Peyer's patch (tissue), 4 donors: ENCODE results near the gene CLNK.

Source experiments
- POLR2A ChIP-seq, 2 donors: fragments of 450-650 bp; IDR thresholded peaks; one replicate each; pipeline ENCODE4 v1.5.1; 2017; ENCODE audit warnings: antibody characterized with exemption in 2 of 2, mild to moderate bottlenecking in 2 of 2, moderate library complexity in 2 of 2
- TF ChIP-seq, protein P1 (sequence below), 6 experiments: fragments of 450-650 bp in 4 of 6; fragments of 200-600 bp in 2 of 6; sonication (generic) in 1 of 6; IDR thresholded peaks; one replicate each; pipeline ENCODE4 v1.5.1; 2017 to 2019; ENCODE audit warnings: antibody characterized with exemption in 6 of 6, mild to moderate bottlenecking in 3 of 6, moderate library complexity in 1 of 6

DNA sequence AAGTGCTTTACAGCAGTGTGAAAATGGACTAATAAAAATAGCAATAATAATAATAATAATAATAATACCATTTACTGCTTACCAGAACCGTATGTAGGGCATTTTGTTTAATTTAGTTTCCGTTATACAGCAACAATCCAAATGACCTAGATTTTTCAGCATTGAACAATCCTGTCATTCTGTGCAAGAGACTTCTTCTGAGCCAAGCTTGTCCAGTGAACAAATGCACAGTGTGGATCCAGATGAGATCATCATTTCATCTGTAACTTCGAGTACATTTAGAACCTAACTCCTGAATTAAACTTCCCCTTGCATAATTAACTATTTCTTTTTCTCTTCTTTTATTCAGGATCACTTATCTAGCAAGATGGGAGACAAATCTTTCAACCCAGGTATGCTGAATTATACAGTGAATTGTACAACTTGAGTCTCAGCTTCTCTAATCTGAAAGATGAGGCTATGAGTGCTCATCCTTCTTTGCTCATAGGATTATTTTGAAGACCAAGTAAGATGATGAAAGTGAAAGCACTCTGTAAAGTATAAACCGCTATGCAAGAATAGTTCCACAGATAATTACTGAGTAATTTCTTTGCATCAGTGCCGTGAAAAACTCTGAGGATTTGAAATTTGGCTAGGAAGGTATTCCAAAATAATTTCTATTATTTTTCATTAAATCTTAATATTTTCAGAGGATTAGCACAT lies 6.6 kb downstream of the CLNK start:
- TF ChIP-seq POLR2A (IDR thresholded peaks at IDR 0.05) = no peak
- TF ChIP-seq, protein P1, sequence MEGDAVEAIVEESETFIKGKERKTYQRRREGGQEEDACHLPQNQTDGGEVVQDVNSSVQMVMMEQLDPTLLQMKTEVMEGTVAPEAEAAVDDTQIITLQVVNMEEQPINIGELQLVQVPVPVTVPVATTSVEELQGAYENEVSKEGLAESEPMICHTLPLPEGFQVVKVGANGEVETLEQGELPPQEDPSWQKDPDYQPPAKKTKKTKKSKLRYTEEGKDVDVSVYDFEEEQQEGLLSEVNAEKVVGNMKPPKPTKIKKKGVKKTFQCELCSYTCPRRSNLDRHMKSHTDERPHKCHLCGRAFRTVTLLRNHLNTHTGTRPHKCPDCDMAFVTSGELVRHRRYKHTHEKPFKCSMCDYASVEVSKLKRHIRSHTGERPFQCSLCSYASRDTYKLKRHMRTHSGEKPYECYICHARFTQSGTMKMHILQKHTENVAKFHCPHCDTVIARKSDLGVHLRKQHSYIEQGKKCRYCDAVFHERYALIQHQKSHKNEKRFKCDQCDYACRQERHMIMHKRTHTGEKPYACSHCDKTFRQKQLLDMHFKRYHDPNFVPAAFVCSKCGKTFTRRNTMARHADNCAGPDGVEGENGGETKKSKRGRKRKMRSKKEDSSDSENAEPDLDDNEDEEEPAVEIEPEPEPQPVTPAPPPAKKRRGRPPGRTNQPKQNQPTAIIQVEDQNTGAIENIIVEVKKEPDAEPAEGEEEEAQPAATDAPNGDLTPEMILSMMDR (IDR thresholded peaks at IDR 0.05) = no peak
